Measurements from ENCODE around the gene CPLANE1.

The CPLANE1 gene

DNA sequence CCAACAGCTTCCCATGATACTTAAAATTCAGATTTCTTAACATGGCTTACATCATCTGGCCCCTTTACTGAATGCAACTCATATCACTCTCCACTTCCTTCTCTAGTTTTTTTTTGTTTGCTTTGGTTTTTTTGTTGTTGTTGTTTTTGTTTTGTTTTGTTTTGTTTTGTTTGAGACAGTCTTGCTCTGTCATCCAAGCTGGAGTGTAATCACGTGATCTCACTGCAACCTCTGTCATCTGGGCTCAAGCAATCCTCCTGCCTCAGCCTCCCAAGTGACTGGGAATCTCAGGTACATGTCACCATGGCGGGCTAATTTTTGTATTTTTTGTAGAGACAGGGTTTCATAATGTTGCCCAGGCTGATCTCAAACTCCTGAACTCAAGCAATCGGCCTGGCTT is 41.4 kb downstream of the CPLANE1 start:
- DNase-seq (ENCODE audit: low read depth) = no peak
- TF ChIP-seq, protein P1, sequence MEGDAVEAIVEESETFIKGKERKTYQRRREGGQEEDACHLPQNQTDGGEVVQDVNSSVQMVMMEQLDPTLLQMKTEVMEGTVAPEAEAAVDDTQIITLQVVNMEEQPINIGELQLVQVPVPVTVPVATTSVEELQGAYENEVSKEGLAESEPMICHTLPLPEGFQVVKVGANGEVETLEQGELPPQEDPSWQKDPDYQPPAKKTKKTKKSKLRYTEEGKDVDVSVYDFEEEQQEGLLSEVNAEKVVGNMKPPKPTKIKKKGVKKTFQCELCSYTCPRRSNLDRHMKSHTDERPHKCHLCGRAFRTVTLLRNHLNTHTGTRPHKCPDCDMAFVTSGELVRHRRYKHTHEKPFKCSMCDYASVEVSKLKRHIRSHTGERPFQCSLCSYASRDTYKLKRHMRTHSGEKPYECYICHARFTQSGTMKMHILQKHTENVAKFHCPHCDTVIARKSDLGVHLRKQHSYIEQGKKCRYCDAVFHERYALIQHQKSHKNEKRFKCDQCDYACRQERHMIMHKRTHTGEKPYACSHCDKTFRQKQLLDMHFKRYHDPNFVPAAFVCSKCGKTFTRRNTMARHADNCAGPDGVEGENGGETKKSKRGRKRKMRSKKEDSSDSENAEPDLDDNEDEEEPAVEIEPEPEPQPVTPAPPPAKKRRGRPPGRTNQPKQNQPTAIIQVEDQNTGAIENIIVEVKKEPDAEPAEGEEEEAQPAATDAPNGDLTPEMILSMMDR (conservative IDR thresholded peaks at IDR 0.05; ENCODE audit: low read depth, low read length) = no peak
- H3K4me3 ChIP-seq (ENCODE audit: low read length) = no peak overlapping the region

DNA sequence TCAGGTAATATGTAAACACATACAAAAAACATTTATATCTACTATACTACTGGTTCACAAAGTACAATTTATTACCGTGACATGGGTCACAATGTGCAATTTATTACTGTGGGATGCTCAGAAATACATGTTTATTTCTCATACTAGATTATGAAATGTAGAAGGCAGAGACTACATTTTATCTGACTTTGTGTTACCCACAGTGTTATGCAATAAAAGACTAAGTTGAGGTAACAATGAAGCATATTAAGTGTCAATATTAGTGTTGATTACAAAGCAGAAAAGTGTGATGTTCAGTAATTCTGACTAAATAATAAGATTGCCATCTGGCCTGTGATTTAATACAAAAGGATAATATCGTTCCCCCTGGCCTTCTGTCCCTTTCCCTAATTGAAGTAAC is 42.4 kb downstream of the CPLANE1 start:
- TF ChIP-seq, protein P1 (conservative IDR thresholded peaks at IDR 0.05; ENCODE audit: low read depth, low read length) = no peak
- no peak overlapping the region for H3K4me3 ChIP-seq (ENCODE audit: low read length)
- no peak for DNase-seq (ENCODE audit: low read depth)

DNA sequence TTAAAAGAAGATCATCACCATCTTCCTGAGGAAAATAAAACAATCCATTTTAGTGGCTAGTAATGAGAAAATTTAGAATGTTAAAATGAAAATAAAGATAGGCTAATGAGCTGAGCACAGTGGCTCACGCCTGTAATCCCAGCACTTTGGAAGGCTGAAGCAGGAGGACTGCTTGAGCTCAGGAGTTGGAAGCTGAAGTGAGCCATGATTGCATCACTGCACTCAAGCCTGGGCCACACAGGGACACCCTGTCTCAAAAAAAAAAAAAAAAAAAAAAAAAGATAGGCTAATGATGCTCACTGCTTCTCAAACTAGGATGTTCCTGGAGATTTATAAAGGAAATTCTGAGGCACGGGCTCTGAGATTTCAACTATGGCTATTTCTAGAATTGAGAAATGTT is 50.3 kb downstream of the CPLANE1 start:
- TF ChIP-seq, protein P1 (conservative IDR thresholded peaks at IDR 0.05; ENCODE audit: low read depth, low read length) = no peak
- no peak for DNase-seq (ENCODE audit: low read depth)
- H3K4me3 ChIP-seq (ENCODE audit: low read length) = no peak overlapping the region

DNA sequence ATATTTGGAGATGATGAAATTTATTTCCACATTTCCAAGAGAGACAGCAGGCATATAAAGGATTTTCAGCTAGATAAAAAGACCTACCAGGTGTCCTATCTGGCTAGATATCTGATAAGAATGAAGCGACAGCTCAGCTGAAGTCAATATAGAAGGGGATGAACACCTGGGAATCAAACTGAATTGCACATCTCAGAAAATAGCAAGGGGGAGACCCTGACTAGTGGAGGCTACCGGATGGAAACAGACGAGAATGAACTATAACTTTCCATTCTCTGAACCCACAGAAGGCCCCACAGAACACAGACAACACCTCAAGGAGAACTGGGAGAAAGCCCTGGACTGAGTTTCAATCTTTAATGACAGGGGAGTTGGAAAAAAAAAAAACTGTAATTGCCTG is 51.1 kb downstream of the CPLANE1 start:
- no peak for DNase-seq (ENCODE audit: low read depth)
- TF ChIP-seq, protein P1 (conservative IDR thresholded peaks at IDR 0.05; ENCODE audit: low read depth, low read length) = no peak
- no peak overlapping the region for H3K4me3 ChIP-seq (ENCODE audit: low read length)

DNA sequence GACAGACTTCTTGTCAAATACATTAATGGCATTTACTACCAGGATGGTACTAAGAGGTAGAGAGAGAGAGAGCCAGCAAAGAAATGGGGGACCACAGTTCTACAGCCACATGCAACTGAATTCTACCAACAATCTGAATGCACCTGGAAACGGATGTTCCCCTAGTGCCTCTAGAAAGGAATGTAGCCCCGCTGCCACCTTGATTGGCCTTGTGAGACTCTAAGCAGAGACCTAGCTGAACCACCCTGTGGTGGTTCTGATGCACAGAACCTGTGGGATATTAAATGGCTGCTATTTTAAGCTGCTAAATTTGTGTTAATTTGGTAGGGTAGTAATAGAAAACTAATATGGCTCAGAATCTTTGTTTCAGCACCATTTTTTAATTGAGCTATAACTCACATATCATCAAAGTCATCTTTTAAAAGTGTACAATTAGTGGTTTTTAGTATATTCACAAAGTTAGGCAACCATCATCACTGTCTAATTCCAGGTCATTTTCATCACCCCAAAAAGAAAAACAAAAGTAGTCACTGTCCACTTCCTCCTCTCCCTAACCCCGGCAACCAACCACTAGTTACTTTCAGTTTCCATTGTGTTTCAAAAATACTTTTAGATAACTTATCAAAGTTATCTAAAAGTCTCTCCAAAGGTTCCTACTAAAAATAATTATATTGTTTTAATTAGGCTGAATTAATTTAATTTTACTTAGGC is 51.7 kb downstream of the CPLANE1 start:
- no peak for DNase-seq (ENCODE audit: low read depth)
- TF ChIP-seq, protein P1 (conservative IDR thresholded peaks at IDR 0.05; ENCODE audit: low read depth, low read length) = no peak
- H3K4me3 ChIP-seq (ENCODE audit: low read length) = no peak overlapping the region

DNA sequence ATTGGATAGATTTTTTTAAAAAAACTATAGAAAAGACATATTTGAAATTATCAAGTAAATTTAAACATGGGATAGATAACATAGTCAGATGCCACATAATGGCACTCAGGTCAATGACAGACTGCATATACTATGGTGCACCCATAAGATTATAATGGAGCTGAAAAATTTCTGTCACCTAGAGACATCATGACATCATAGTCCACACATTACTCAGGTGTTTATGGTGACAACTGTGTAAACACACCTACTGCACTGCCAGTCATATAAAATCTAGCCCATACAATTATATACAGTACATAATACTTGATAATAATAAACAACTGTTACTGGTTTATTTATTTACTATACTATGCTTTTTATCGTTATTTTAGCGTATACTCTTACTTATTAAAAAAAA is 58.6 kb downstream of the CPLANE1 start:
- no peak overlapping the region for H3K4me3 ChIP-seq (ENCODE audit: low read length)
- no peak for DNase-seq (ENCODE audit: low read depth)
- TF ChIP-seq, protein P1 (conservative IDR thresholded peaks at IDR 0.05; ENCODE audit: low read depth, low read length) = no peak

DNA sequence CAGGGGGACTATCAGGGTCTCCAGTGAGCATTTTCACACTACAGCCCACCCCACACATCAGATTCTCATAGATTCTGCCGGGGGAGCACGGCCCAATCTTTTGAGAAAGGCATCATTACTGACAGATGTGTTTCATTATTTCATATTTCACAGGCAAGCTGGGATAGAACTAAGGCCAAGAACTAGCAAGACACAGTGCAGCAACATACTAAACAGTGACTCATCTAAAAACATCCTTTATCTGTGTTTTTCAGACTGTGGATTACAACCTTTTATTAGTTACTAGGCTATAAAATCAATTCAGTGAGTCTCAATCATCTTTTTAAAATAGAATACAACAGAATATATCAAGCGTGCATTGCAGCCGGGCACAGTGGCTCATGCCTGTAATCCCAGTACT is 59.8 kb downstream of the CPLANE1 start:
- DNase-seq (ENCODE audit: low read depth) = no peak
- no peak overlapping the region for H3K4me3 ChIP-seq (ENCODE audit: low read length)
- TF ChIP-seq, protein P1 (conservative IDR thresholded peaks at IDR 0.05; ENCODE audit: low read depth, low read length) = no peak

Data from retinal pigment epithelial cell (primary cell).